NCI-H2171 (cell line): ENCODE results near the gene IGFL2.
"Not testable (repeated sequence)": the region's sequence is repeated elsewhere in the genome, so short reads cannot be mapped to it uniquely, and the experiment has no call there.

ENCODE experiments used
- DNase-seq: peaks from one replicate; lab custom pipeline; 2025; lab: John Stamatoyannopoulos, UW

The IGFL2 gene

DNA sequence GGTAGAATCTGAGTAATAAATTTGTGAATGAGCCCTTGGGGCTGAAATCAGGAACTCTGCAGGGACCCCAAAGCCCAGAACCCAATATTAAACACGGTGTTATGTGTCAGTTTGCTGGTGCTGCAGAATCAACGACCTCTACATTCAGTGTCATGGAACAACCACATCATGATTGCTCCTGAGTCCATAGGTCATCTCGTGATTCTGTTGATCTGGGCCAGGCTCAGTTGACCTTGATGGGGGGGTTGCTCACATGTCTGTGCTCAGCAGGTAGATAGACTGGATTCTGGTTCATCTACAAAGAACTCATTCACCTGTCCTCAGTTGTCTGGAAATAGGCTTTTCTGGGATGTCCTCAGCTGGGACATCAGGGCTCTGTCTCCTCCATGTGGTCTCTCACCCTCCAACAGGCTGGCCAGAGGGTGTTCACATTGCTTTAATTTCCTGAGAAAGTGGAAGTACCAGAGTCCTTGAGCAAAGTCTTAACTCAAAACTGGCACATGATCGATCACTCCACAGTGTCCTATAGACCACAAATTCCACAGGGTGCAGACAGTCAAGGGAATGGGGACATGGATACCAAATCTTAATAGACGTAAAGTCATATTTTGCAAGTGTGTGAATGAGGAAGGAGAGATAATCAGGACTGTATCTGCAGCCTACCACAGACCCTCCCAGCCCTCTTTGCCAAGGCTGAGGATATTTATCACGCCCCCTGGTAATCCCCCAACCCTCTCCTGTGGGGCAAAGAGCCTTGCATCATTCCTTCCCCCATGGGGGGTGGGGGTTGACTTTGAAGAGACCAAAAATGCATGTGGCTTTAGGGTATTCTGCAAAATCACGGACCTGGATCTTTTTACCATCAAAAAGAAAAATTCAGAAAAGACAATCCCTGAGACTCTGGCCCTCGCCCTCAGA lies 42.2 kb downstream of the IGFL2 start:
- DNase-seq = no peak

- DNase-seq = no peak
Observed at GRCh38 chr19:46191356-46191755, 43.3 kb downstream of the IGFL2 start.

DNA sequence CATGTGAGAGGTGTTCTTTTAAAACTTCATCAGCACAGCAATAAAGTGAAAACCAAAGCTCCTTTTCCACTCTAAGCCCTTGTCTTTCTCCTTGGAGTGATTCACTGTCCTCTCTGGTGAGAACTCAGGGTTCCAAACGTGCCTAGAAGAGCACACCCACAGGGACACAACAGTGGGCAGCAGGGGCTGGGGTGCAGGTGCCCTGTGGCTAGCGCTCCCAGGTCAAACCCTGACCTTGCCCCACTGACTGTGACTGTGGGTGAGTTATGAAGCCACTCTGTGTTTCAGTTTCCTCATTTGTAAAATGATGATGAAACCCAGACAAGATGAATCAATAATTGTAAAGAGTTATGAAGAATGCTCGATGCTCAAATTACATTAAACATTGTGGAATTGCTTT lies 43.9 kb downstream of the IGFL2 start:
- no peak for DNase-seq

DNA sequence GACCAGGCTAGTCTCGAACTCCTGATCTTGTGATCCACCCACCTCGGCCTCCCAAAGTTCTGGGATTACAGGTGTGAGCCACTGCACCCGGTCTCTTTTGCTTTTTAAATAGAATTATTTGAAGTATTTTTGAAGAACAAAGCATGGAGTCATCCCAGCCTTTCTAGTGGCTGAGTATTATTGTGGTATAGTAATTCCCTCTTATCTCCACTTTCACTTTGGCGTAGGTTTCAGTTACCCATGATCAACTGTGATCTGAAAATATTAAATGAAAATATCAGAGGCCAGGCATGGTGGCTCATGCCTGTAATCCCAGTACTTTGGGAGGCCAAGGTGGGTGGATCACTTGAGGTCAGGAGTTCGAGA lies 44.6 kb downstream of the IGFL2 start:
- DNase-seq = not testable (repeated sequence)

- no peak for DNase-seq
Observed at GRCh38 chr19:46192992-46193650, 45.1 kb downstream of the IGFL2 start.

DNA sequence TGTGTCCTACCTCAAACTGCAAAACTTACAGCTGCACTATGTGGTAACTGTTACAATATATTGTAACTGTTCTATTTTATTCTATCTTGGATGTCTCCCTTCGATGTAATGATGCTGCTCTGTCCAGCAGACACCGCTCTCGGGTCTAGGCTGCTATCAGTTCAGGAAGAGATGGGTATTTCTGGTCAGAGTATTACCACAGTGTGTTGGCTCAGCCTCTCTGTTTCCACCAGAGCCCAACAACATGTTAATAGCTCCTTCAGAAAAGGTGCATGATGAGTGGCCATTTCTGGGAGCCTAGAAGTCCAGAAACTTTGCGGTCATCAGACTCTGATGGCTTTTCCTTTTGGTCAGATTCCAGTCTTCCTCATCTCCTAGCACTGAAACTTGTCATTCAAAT lies 45.6 kb downstream of the IGFL2 start:
- DNase-seq = no peak

DNA sequence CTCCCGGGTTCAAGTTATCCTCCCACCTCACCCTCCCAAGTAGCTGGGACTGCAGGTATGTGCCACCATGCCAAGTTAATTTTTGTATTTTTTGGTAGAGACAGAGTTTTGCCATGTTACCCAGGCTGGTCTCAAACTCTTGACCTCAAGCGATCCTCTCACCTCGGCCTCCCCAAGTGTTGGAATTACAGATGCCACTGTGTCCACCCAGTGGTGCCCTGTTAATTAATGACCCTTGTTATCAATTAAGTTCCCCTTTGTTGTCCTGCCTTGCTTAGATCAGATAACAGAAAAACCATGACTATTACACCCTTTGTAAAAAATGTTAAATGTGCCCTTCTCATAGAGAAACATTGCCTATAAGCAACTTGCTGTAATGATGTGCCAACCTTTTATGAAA lies 47.1 kb downstream of the IGFL2 start:
- DNase-seq = no peak

DNA sequence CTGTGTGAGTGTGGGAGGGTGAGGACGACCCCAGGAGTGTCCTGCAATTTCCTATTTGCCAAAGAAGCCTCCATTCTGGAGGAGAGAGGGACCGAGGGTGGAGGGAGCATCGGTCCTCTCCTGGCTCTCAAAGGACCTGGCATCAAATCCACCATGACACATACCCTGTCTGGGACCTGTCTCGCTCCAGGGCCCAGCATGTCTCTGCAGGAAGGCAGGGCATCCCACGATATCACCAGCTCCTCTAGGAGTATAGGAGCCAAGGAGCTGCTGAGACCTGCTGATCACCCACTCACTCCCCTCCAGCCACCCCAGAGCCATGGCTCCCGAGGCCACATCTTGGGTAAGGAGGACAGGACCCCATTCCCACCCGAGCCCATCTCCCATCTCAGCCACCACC lies 47.9 kb downstream of the IGFL2 start:
- DNase-seq = not testable (repeated sequence)

GRCh38 chr19:46196410-46197124 lies 48.5 kb downstream of the IGFL2 start:
- no peak for DNase-seq

DNA sequence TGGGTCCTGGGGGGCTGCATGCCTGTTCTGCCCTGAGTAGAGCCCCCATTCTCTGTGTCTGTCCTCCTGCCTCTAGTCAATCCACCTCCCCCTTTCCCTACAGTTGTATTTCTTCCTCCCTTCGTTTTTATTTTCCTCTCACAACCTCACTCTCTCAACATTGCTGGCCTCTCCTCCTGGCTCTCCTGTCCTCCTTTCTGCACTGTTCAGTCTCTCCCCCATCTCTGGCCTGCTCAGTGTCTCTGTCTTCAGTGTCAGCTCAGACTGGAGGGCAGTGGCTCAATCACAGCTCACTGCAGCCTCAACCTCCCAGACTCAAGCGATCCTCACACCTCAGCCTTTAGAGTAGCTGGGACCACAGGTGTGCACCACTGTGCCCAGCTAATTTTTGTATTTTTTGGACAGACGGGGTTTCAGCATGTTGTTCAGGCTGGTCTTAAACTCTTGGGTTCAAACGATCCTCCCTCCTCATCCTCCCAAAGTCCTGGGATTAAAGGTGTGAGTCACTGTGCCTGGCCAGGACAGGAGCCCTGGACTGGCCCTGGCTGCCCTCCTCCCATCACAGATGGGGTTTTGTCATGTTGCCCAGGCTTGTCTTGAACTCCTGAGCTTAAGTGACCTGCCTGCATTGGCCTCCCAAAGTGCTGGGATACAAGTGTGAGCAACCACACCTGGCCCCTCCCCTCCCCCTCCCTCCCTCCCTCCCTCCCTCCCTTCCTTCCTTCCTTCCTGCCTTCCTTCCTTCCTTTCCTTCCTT lies 49.5 kb downstream of the IGFL2 start:
- DNase-seq = no peak

GRCh38 chr19:46198756-46199155 lies 50.7 kb downstream of the IGFL2 start:
- DNase-seq = no peak

GRCh38 chr19:46201454-46202310 lies 53.6 kb downstream of the IGFL2 start:
- DNase-seq = no peak

DNA sequence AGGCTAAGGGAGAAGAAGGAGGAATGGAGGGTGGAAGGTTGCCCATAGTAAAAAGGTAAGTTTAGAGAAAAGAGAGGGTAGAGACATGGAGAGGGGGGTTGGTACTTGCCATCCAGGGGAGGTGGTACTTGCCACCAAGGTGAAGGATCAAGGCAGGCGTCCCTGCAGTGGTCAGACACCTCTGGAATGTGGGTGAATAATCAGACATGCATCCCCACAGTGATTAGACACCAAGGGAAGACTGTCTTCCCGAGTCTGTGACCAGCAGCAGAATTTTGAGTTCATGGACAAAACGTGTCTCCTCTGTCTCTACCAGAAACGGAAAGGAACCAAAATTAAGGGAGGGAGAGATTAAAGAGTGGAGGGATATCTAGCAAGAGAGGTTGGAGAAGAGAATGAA lies 54.4 kb downstream of the IGFL2 start:
- DNase-seq = no peak

- no peak for DNase-seq
Observed at GRCh38 chr19:46202872-46203860, 55.1 kb downstream of the IGFL2 start.

GRCh38 chr19:46204008-46204407 lies 56.0 kb downstream of the IGFL2 start:
- DNase-seq = no peak

DNA sequence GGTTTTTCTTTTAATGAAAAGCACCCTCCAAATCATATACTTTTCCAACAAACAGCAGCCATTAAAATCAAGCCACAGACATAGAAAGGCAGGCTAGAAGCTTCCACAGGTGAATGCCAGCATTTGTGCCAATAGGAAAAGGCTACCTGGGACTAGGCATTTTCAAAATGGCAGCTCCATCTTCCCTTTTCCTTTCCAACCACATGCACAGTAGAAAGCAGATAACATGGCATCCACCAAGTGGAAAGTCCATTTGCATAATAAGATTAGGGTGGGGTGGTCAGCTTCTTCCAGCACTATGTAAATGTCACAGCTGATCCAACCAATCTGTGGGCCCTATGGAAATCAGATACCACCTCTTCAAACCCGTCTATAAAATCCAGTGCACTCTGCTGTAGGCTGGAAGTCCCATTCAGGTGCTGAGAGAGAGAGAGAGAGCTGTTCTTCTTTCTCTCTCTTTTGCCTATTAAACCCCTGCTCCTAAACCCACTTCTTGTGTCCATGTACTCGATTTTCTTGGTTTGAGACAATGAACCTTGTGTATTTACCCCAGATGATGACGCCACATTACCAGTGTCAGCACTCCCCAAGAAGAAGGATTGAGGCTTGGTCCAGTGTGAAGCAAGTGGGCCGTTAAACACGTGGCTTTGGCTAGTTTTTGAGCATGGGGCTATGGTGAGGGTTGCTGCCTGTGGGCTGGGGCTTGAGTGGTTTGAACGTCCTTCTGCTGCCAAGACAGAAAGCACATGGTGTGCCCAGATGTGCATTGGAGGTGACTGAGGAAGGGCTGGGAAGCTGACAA lies 57.3 kb downstream of the IGFL2 start:
- no peak for DNase-seq

DNA sequence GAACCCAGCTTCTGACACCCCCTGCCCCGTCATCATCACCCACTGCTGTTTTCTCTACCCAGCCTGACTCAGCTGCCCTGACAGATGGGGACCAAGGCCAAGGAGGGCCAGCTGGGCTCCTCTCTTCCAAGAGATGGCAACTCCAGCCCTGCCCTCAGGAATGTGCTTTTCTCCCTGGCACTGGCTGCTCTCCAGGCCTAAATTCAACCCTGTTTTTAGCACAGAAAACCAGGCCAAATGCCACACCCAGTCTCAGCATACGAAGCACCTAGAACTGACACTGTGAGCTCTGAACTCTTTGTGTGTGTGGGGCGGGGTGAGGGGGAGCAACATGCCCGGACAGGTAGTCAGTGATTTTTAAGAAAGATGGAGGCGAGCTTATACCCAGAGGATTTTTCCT lies 58.1 kb downstream of the IGFL2 start:
- peak; percentile 19 for DNase-seq

DNA sequence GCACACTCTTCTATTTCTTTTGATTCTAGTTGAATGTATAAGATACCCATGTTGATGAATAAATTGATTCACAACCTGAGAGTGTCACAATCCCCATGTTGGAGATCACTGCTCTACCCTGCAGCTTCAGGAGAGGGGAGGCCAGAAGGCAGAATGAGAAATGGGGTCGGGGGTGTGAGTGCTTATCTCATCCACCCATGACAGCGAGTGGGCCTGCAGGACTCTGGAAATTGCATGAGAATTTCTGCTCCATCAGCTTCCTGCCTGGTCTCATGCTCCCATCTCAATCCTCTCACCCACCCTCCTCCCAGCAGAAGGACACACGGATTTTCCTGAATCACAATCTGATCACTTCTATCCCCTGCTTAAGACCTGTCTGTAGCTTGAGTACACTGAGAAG lies 58.6 kb downstream of the IGFL2 start:
- DNase-seq = no peak

- DNase-seq = not testable (repeated sequence)
Observed at GRCh38 chr19:46207858-46208257, 59.8 kb downstream of the IGFL2 start.
